Right renal cortex interstitium (tissue), 3 donors: ENCODE data around the gene TNFRSF25. TPM values are rescaled to one million over a fixed set of nuclear protein-coding genes. Genes with fewer than 3 reads are reported as not detected.
"Not testable (repeated sequence)": the region's sequence is repeated elsewhere in the genome, so short reads cannot be mapped to it uniquely, and the experiment has no call there.

Experiments used
- DNase-seq, 3 donors: peaks; one replicate each; pipeline ENCODE4 v3.0.0-alpha.2; 2013; ENCODE audit warnings: low read depth in 3 of 3, low spot score in 2 of 3
- polyA plus RNA-seq, 3 donors: library from polyadenylated mRNA; unstranded; fragments of 120-200 nt; gene quantifications; one replicate each; pipeline ENCODE4 v1.2.1, GENCODE V29; 2013; ENCODE audit not compliant: insufficient read length in 3 of 3

The TNFRSF25 gene
- polyA plus RNA-seq, 3 donors, result 7.0 to 9.2 (median 8.6) TPM

GRCh38 chr1:6502000-6502891, 36.3 kb upstream of the TNFRSF25 start:
- no peak for DNase-seq

GRCh38 chr1:6501279-6501813, 35.4 kb upstream of the TNFRSF25 start:
- no peak for DNase-seq

GRCh38 chr1:6500544-6501278, 34.7 kb upstream of the TNFRSF25 start:
- DNase-seq, result no peak

GRCh38 chr1:6499296-6499695, 33.3 kb upstream of the TNFRSF25 start:
- DNase-seq, result no peak

GRCh38 chr1:6498576-6499111, 32.7 kb upstream of the TNFRSF25 start:
- no peak for DNase-seq

- DNase-seq, result no peak
Measured at GRCh38 chr1:6497867-6498575, 32.0 kb upstream of the TNFRSF25 start.

- no peak for DNase-seq
Measured at GRCh38 chr1:6497215-6497866, 31.4 kb upstream of the TNFRSF25 start.

GRCh38 chr1:6496890-6497214, 30.9 kb upstream of the TNFRSF25 start:
- no peak for DNase-seq

GRCh38 chr1:6496365-6496721, 30.4 kb upstream of the TNFRSF25 start:
- DNase-seq, result no peak

GRCh38 chr1:6495540-6496364, 29.8 kb upstream of the TNFRSF25 start:
- no peak for DNase-seq

GRCh38 chr1:6495041-6495441, 29.1 kb upstream of the TNFRSF25 start:
- DNase-seq, result no peak

- DNase-seq, result no peak
Measured at GRCh38 chr1:6494627-6495026, 28.7 kb upstream of the TNFRSF25 start.

GRCh38 chr1:6493834-6494223, 27.9 kb upstream of the TNFRSF25 start:
- not testable (repeated sequence) for DNase-seq

- no peak for DNase-seq
Measured at GRCh38 chr1:6491966-6492365, 26.0 kb upstream of the TNFRSF25 start.

GRCh38 chr1:6491480-6491962, 25.5 kb upstream of the TNFRSF25 start, which contains the start of gene PLEKHG5:
PLEKHG5 (minus strand) TSS chr1:6491667; CDS start chr1:6477571, 14,096 bp downstream.
- no peak for DNase-seq

GRCh38 chr1:6491081-6491449, 25.1 kb upstream of the TNFRSF25 start:
- DNase-seq, result no peak

- no peak for DNase-seq
Measured at GRCh38 chr1:6490181-6491080, 24.5 kb upstream of the TNFRSF25 start.

- no peak for DNase-seq
Measured at GRCh38 chr1:6489799-6490180, 23.8 kb upstream of the TNFRSF25 start.
